A673 (cell line): Measurements from ENCODE around the gene KLHL34. TPM values are rescaled to one million over a fixed set of nuclear protein-coding genes. Genes with fewer than 3 reads are reported as not detected.

Experiments used
- BruUV-seq: library from RNA; stranded (reverse); fragments of 400-500 nt; replicated peaks from 2 replicates; lab custom pipeline; 2021; lab: Mats Ljungman, UMichigan
- CTCF ChIA-PET: fragments of 300-600 bp; sonication (Branson Sonifier 250); formaldehyde crosslinking; loops from one replicate; lab custom pipeline; 2022; ENCODE audit warnings: antibody characterized with exemption; lab: Charles Lee
- POLR2A ChIA-PET: fragments of 300-600 bp; sonication (Branson Sonifier 250); formaldehyde crosslinking; loops from one replicate; lab custom pipeline; 2022; ENCODE audit warnings: antibody characterized with exemption; ENCODE audit not compliant: low non-redundant PET; lab: Charles Lee
- DNase-seq: peaks from one replicate; pipeline ENCODE4 v3.0.0-alpha.2; 2015; ENCODE audit warnings: low spot score
- H3K27ac ChIP-seq: fragments of 200-600 bp; sonication (generic); 2 replicates; pipeline ENCODE4 v1.5.1; 2016; ENCODE audit warnings: mixed run types, low read depth, mild to moderate bottlenecking, mixed read lengths, antibody characterized with exemption, low read length; ENCODE audit not compliant: poor library complexity, severe bottlenecking
- H3K27me3 ChIP-seq: fragments of 200-600 bp; sonication (generic); replicated peaks from 2 replicates; pipeline ENCODE4 v1.6.1; 2017; ENCODE audit warnings: mixed run types, low read depth, mild to moderate bottlenecking, mixed read lengths, antibody characterized with exemption, low read length; ENCODE audit not compliant: insufficient read depth, poor library complexity
- H3K36me3 ChIP-seq: fragments of 200-600 bp; sonication (generic); 2 replicates; pipeline ENCODE4 v1.6.1; 2016; ENCODE audit warnings: mixed run types, mild to moderate bottlenecking, mixed read lengths, antibody characterized with exemption, low read length; ENCODE audit not compliant: insufficient read depth, poor library complexity, severe bottlenecking
- H3K4me1 ChIP-seq: fragments of 200-600 bp; sonication (generic); 2 replicates; pipeline ENCODE4 v1.6.1; 2017; ENCODE audit warnings: mixed run types, mild to moderate bottlenecking, mixed read lengths, antibody characterized with exemption, low read length; ENCODE audit not compliant: insufficient read depth, poor library complexity, severe bottlenecking
- H3K4me3 ChIP-seq: fragments of 200-600 bp; sonication (generic); 2 replicates; pipeline ENCODE4 v1.5.1; 2016; ENCODE audit warnings: low read depth, mixed run types, mild to moderate bottlenecking, mixed read lengths, low read length; ENCODE audit not compliant: poor library complexity, severe bottlenecking
- H3K9me3 ChIP-seq: fragments of 200-600 bp; sonication (generic); 2 replicates; pipeline ENCODE4 v1.6.1; 2016; ENCODE audit warnings: mixed run types, low read depth, mild to moderate bottlenecking, mixed read lengths, antibody characterized with exemption, low read length; ENCODE audit not compliant: poor library complexity, severe bottlenecking
- CTCF ChIP-seq: fragments of 300-800, 200-600 bp; sonication (generic); conservative IDR thresholded peaks from 2 replicates; pipeline ENCODE4 v1.5.1; 2017; ENCODE audit warnings: low read depth, mild to moderate bottlenecking, antibody characterized with exemption, low read length, moderate library complexity, mixed read lengths
- EZH2 ChIP-seq: fragments of 200-600 bp; sonication (generic); IDR thresholded peaks from 2 replicates; pipeline ENCODE4 v1.6.1; 2017; ENCODE audit warnings: borderline replicate concordance, low read depth, mild to moderate bottlenecking, mixed read lengths, antibody characterized with exemption, low read length; ENCODE audit not compliant: poor library complexity, severe bottlenecking
- intact Hi-C: fragments of 100-400 bp; cut with micrococcal nuclease; formaldehyde crosslinking; loops from one replicate; pipeline ENCODE4 v1.10.0; 2022; ENCODE audit not compliant: unreplicated experiment
- total RNA-seq: library from RNA; stranded (reverse); gene quantifications from 2 replicates; pipeline ENCODE4 v1.2.3, GENCODE V29; 2021

The KLHL34 gene
- total RNA-seq, 1 experiment from 2014 or later, result not detected

- Histone ChIP-seq H3K27ac (no peak overlapping the region), H3K36me3 (no peaks in the 10 kb centered on the region), H3K27me3 (no peaks in the 10 kb centered on the region), H3K9me3 (no peaks in the 10 kb centered on the region), H3K4me1 (no peaks in the 10 kb centered on the region), H3K4me3 (no peak overlapping the region)
- ChIA-PET CTCF (no interaction called here), POLR2A (no interaction called here)
- DNase-seq, result no peak
- no peak for TF ChIP-seq EZH2
- no peak for TF ChIP-seq CTCF
- BruUV-seq, result no TSS peak
- intact Hi-C loops, result no loop called here
These were observed 616 bp upstream of the KLHL34 start for GRCh38 chrX:21658746-21659145.

GRCh38 chrX:21657318-21658151, 595 bp downstream of the KLHL34 start:
- ChIA-PET CTCF (no interaction called here), POLR2A (no interaction called here)
- Histone ChIP-seq H3K4me3 (no peak overlapping the region), H3K36me3 (no peaks in the 10 kb centered on the region), H3K4me1 (no peaks in the 10 kb centered on the region), H3K27me3 (no peaks in the 10 kb centered on the region), H3K27ac (no peak overlapping the region), H3K9me3 (no peaks in the 10 kb centered on the region)
- TF ChIP-seq CTCF (no peak), EZH2 (no peak)
- intact Hi-C loops, result no loop called here
- no TSS peak for BruUV-seq
- no peak for DNase-seq

- intact Hi-C loops, result no loop called here
- TF ChIP-seq EZH2, result no peak
- no peak for TF ChIP-seq CTCF
- Histone ChIP-seq H3K4me1 (no peaks in the 10 kb centered on the region), H3K36me3 (no peaks in the 10 kb centered on the region), H3K27ac (no peak overlapping the region), H3K27me3 (no peaks in the 10 kb centered on the region), H3K4me3 (no peak overlapping the region), H3K9me3 (no peaks in the 10 kb centered on the region)
- CTCF ChIA-PET, result interaction anchor here (0.6 kb wide), 1 partner anchor 15 kb away, joined by 3 read pairs; no protein-coding TSS in a partner anchor
- DNase-seq, result no peak
- POLR2A ChIA-PET, result no interaction called here
- no TSS peak for BruUV-seq
These were observed 1.4 kb downstream of the KLHL34 start for GRCh38 chrX:21656587-21657317.
